Stimulated activated CD8-positive, alpha-beta memory T cell treated with anti-CD3 and anti-CD28 coated beads, Interleukin-4, amount 100 ng/mL, for 24 hours (primary cell): ENCODE data around the gene GAK.

ENCODE experiments used
- DNase-seq: peaks from one replicate; pipeline ENCODE4 v3.0.0-alpha.2; 2020; ENCODE audit warnings: low read depth

Gene GAK

DNA sequence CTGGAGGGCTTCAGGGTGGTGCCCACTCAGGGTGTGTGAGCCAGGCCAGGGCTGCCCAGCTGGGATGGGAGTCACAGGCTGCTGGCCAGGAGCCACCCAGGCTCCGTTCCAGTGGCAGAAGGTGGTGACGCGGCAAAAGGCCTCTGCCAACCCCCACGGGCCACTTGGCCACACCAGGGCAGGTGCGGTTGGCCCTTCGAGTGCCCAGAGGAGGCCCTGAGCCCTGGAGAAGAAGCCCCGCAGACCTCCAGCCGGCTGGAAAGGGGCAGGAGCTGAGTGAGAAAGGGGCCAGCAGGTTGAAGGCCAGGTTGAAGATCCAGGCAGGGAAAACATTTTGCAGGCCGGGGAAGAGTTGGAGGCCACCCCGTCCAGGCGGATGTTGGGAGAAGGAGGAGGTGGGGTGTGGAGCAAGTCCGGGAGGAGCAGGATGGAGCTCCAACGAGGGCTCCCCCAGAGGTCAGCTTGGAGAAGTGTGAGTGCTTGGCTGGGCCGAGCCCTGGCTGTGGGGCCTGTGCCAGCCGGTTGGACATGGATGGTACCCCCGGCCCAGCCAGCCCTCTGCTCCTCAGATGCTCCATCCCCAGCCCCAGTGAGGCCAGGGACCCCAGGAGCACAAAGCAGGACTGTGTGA, 103.4 kb downstream of the GAK start:
- no peak for DNase-seq

DNA sequence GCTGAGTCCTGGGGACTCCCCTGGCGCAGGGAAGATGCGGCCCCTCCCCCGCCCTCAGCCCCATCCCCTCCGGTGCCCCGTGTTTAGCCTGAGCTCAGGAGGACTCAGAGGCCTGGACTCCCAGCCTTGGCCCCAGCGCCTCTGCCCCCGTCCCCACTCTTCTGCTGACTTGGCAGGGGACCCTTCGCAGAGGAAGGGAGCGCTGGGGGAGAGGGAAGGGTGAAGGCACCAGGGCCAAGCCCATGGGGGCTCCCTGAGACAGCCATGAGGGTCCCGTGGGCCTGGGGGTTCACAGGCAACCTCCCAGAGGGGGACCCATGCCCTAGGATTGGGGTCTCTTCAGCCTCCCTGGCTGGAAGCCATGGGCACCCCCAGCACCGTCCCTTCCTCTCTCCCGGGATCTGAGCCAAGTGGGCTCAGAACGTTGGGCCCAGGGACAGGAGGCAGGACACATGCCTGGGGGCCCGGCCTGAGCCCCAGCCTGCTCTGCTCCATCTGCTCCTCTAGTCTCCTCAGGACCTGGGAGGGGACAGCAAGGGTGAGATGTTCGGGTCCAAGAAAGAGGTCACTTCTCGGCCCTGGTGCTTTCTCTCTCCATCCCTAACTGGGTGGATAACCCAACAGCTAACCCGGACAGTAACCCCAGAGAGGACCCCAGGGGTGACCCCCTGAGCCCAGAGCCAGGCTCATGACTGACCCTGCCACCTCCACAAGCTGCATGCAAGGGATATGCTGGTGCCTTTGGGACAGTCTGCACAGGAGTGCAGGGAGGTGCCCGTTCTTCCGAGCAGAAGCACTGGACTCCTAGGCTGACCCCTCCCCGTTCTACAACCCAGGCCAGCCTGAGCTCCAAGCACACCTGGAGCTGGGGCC, 104.7 kb downstream of the GAK start:
- DNase-seq = no peak

DNA sequence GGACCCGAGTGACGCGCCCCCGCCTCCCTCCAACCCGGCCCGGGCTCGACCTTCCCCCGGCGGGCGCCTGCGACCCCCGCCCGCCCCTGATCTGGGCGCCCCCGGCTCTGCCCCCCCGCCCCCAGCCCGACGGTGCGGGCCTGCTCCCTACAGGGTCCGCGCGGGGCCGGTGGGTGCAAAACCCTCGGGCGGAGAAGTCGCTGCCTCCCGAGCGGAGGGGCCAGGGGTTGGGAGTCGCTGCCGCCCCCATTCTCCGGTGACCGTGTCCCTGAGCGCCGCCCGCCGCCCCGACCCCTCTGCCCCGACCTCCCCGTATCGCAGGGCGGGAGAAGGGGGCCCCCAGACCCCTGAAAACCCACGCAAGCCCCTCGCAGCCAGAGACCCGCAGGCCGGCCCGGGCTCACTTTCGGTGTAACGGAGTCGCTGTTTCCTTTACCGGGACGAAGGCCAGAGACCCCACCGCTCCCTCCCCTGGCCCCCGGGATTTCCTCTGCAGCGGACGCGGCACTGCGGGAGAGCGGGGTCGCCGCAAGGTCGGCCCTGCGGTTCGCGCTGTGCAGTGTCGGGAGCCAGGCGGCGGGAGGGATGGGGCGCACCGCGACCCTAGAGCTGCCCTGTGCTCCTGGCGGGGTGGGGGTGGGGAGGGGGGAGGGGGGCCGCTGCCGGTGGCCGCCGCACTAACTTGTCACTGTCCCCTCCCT, 105.5 kb downstream of the GAK start:
- DNase-seq = no peak

- DNase-seq = no peak
These were observed 106.2 kb downstream of the GAK start, which contains the start of gene CPLX1 for GRCh38 chr4:825971-826330. TSS of gene CPLX1 (minus strand) at chr4:826129. CDS start at chr4:824522, 1,607 bp downstream.

DNA sequence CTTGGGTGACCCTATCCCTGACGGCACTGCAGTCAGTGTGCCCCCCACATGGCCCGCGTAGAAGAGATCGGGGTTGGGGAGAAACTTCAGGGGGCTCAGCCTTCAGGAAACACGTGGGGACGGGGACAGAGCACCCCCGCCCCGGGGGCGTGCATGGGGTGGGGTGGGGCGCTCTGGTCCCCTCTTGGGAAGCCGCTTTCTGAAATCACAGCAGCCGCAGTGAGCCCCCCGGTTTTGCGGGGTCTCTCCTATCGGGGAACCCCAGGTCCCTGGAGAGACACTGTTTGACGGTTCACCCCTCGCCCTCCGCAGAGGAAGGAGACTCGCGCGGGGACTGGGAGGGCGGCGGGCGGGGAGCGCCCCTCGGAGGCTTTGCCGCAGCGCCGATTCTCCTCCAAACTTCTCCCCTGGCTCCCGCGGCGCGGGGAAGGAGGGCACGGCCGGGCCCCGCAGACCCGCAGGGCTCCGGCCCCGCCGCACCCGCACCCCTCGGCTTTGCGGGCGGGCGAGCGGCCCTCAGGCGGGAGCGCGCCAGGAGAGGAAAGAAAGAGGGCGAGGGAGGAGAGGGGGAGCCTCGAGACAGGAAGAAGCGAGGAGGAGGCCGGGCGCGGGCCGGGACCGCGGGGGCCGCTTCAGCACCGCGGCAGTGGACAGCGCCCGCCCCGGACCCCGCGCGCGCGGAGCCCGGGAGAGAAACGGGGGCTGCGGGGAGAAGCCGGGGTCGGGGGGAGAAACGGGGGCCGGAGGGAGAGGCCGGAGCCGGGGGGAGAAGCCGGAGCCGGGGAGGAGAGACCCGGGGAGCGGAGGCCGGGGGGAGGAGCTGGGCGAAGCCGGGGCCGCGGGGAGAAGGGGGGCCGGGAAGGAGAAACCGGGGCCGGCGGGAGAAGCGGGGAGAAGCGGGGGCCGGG, 106.8 kb downstream of the GAK start:
- no peak for DNase-seq

DNA sequence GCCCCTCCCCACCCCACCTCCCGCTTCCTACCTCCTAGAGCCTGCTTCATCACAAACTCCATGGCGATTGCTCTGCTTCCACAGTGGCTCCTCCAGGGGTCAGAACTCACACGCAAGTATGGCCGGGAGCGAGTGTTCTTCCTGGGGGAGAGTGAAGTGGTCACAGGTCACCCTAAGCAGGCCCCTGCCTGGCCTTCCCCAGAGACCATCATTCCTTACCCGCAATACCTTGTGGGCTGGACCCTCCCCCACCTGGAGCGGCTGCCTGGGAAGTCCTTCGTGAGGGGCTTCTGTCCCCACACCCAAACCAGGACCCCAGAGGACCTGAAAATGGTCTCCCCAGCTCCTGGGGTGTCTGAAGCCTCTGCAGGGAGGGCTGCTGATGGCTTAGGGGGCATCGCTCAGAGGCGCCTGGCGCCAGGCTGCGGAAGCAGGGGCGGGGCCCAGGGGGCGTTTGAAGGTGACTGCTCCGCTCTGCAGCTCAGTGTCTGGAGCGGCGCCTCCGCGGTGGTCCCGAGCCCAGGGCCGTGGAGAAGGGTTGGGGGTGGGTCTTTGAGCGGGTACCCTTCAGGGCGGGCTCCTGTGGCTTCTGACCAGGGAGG, 107.6 kb downstream of the GAK start:
- DNase-seq = no peak

DNA sequence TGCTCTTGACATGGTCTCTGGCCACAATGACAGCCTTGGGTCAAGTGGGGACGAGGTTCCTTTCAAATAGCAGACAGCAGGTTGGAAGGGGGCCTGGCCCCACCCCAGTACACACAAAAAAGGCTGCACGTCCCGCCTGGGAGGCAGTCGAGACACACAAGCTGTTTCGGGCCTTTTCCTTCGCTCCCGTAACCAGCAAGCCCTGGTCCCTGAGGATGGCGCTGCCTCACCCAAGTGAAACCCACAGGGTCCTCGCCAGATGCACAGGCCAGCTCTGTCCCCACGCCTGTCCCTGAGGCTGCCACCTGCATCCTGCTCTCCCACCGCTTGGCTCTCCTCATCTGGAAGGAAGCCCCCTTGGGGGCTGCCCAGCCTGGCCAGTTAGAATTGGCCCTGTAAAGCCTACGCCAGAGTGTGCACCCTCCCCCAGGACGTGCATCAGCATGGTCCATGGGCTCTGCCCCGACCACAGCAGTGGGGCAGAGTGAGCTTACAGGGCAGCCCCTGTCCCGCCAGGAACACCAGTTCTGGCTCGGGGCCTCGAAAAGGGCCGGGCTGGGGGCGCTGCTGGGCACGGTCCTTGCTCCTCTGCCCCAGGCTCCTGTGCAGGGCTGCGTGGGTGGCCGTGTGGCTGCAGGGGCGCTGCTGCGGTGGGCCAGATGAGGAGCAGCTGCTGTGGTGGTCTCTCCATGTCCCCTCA, 108.2 kb downstream of the GAK start:
- DNase-seq = no peak

DNA sequence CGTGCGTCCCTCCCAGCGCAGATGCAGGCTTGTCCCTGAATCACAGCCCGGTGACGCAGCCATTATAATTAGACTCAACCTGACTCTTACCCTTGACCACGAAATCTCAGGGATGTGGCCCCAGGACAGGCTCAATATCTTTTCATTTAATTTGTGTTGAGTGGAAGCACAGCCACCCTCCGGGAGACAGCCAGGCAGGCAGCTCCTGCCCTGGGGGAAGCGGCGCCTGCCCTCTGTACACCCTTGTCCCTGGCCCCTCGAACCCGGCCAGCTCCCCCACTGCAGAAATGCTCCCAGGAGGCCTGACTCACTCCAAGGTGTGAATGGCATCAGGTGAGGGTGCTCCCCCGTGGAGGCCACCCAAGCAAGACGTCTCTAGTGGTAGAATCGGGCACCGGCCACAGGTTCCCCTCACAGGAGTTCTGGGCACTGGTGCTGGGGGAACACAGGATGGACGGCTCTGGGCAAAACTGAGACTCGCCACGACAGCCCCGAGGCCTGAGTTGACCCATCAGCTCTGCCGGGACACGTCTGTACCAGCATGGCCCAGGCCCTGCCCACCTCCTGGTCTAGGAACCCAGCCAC, 108.8 kb downstream of the GAK start:
- DNase-seq = no peak

DNA sequence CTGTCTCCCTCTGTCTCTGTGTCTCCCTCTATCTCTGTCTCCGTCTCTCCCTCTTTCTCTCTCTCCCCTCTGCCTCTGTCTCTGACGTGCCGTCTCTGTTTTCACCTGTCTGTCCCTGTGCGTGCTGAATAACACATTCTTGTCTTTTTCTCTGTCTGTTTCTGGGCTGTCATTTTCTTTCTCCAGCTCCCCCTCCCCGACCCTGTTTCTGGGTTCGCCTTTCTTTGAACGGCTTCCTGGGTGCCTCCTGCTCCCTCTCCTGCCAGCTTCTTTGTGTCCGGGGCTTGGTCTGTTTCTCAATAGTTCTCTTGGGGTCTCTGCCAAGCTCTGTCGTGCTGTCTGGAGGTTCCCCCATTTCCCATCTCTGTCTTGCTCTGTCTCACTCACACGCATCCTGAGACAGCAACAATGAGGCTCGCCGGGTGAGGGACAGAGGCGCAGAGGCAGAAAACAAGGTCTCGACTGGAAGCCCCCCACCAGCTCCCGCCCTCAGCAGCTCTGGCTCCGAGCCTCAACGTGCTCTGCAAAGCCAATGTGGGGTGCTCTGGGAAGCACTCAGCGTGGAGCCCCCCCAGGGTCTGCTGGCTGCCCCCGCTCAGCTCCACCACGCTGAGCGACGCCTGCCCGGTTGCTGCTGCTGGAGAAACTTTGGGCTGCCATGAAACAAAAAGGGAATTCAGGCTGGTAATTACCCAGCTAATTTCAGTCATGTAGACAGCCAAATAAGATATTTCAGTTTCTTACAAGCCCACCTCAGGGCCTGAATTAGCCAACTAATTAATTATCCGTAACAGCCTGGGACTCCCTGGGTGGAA, 109.5 kb downstream of the GAK start:
- no peak for DNase-seq

DNA sequence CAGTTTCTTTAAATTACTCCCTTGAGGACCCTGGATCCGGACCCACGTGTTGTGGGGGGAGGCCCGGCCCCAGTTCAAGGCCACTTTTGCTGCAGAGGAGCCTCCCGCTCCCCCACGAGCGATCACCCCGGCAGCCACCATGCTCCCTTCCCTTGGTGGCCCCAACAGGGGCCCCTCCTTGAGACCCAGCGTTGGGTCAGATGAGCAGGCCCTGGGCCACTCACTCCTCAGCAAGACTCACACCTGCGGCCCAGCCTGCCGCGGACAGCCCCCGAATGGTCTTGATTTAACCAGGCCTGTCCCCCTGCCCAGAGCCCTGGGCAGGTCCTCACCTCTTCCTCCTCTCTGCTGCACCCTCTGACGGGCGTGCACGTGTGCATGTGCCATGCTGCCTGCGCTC, 110.5 kb downstream of the GAK start:
- DNase-seq = no peak

GRCh38 chr4:821181-821591, 110.9 kb downstream of the GAK start:
- no peak for DNase-seq

GRCh38 chr4:820230-821172, 111.6 kb downstream of the GAK start:
- no peak for DNase-seq

- DNase-seq = no peak
These were observed 112.5 kb downstream of the GAK start for GRCh38 chr4:819401-820229.

- DNase-seq = no peak
These were observed 113.8 kb downstream of the GAK start for GRCh38 chr4:818106-818921.

GRCh38 chr4:815464-816146, 116.5 kb downstream of the GAK start:
- no peak for DNase-seq

GRCh38 chr4:814312-814850, 117.7 kb downstream of the GAK start:
- no peak for DNase-seq
